GM12891 (cell line): ENCODE results near the gene SNX1.
A peak's percentile ranks its signal among the peaks of the same experiment; 100 is the strongest.

Experiments used
- POLR2A ChIP-seq: IDR thresholded peaks from 2 replicates; pipeline ENCODE4 v1.6.1; 2011; ENCODE audit warnings: low read depth, low read length, control low read depth
- POLR2AphosphoS5 ChIP-seq: IDR thresholded peaks from 2 replicates; pipeline ENCODE4 v1.6.1; 2011; ENCODE audit warnings: low read depth, low read length, control low read depth
- POU2F2 ChIP-seq: IDR thresholded peaks from 2 replicates; pipeline ENCODE4 v1.6.1; 2011; ENCODE audit warnings: low read depth, mild to moderate bottlenecking, control low read depth, low read length, moderate library complexity

- TF ChIP-seq POLR2AphosphoS5, result peak; percentile 75; the same call in 1 of the 2 replicates
- peak; percentile 83 for TF ChIP-seq POLR2A
- TF ChIP-seq POU2F2, result peak; percentile 77; the same call in 1 of the 2 replicates
These were observed at the start of gene SNX1 for GRCh38 chr15:64095795-64096667.
